Activated T-helper 2 cell treated with anti-CD3 and anti-CD28 coated beads, Interferon-gamma antibody, Interleukin-2, Interleukin-4, amounts not matched to agents 10 μg/mL and 5 μg/mL and 100 μg/mL, durations not matched to agents 14 hours and 24 hours and 36 hours (primary cell): ENCODE data around the gene NRIP2. TPM values are rescaled to one million over a fixed set of nuclear protein-coding genes. Genes with fewer than 3 reads are reported as not detected.
A peak's percentile ranks its signal among the peaks of the same experiment; 100 is the strongest.

ENCODE experiments used
- DNase-seq: peaks from one replicate; pipeline ENCODE4 v3.0.0; 2021; ENCODE audit warnings: low spot score
- H3K27ac Mint-ChIP-seq: one replicate; pipeline ENCODE4 v1.8.0; 2021; ENCODE audit warnings: mixed read lengths
- H3K27me3 Mint-ChIP-seq: one replicate; pipeline ENCODE4 v1.8.0; 2021; ENCODE audit warnings: low read depth, mixed read lengths
- H3K36me3 Mint-ChIP-seq: one replicate; pipeline ENCODE4 v1.8.0; 2021; ENCODE audit warnings: low read depth, mixed read lengths
- H3K4me1 Mint-ChIP-seq: one replicate; pipeline ENCODE4 v1.8.0; 2021; ENCODE audit warnings: low read depth, mixed read lengths
- H3K4me3 Mint-ChIP-seq: one replicate; pipeline ENCODE4 v1.8.0; 2021; ENCODE audit warnings: low read depth, mild to moderate bottlenecking, moderate library complexity, mixed read lengths
- H3K9me3 Mint-ChIP-seq: one replicate; pipeline ENCODE4 v1.8.0; 2021; ENCODE audit warnings: mixed read lengths
- intact Hi-C: fragments of 100-400 bp; cut with micrococcal nuclease; formaldehyde crosslinking; loops from one replicate; pipeline ENCODE4 v1.15.1; 2023
- total RNA-seq: library from RNA; stranded (reverse); gene quantifications from 2 replicates; pipeline ENCODE4 v1.2.3, GENCODE V29; 2022

NRIP2 gene
- total RNA-seq, 1 donor from 2014 or later, result not detected

DNA sequence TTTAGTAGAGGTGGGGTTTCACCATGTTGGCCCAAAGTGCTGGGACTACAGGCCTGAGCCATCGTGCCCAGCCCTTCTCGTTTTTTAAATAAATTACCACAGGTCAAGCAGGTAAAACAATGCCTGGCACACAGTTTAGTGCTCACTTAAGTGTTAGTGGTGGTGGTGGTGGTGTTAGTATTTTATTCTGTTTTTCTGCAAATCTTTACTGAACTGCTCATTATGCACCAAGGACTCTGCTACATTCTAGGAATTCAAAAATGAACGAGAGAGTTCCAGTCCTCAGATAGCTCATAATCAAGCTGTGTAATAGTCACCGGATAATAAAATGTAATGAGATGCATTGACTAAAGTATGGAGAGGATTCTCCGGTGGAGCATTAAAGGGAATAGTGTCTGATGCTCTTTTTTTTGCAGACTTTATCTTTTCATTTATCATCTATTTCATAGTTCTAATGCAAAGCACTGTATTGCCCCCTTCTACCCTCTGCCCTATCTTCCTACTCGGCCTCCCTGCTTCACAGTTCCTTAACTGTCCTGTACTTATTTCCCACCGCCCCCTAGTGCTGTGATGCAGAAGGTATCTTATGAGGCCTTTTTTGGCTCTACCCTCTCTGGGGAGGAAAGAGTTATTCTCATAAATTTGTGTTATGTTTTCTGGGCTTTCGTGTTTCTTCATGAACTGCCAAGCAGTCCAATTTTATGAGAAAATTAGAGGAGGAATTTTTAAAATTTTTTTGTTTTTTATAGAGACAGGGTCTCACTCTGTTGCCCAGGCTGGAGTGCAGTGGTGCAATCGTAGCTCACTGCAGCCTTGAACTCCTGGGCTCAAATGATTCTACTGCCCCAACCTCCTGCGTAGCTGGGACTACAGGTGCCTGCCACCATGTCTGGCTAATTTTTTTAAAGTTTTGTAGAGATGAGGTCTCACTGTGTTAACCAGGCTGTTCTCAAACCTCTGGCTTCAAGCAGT lies 21.3 kb downstream of the NRIP2 start:
- intact Hi-C loops, result loop anchor here (1.0 to 2.0 kb wide), 2 partner anchors 55 to 61 kb away; no protein-coding TSS in a partner anchor
- Mint-ChIP-seq H3K9me3 (no peaks in the 10 kb centered on the region), H3K27me3 (no peaks in the 10 kb centered on the region), H3K4me1 (peaks cover 13% of the 10 kb centered on the region), H3K36me3 (peaks cover 15% of the 10 kb centered on the region), H3K4me3 (peak overlapping the region; percentile 100), H3K27ac (peak overlapping the region; percentile 100)
- peak; percentile 43 for DNase-seq

DNA sequence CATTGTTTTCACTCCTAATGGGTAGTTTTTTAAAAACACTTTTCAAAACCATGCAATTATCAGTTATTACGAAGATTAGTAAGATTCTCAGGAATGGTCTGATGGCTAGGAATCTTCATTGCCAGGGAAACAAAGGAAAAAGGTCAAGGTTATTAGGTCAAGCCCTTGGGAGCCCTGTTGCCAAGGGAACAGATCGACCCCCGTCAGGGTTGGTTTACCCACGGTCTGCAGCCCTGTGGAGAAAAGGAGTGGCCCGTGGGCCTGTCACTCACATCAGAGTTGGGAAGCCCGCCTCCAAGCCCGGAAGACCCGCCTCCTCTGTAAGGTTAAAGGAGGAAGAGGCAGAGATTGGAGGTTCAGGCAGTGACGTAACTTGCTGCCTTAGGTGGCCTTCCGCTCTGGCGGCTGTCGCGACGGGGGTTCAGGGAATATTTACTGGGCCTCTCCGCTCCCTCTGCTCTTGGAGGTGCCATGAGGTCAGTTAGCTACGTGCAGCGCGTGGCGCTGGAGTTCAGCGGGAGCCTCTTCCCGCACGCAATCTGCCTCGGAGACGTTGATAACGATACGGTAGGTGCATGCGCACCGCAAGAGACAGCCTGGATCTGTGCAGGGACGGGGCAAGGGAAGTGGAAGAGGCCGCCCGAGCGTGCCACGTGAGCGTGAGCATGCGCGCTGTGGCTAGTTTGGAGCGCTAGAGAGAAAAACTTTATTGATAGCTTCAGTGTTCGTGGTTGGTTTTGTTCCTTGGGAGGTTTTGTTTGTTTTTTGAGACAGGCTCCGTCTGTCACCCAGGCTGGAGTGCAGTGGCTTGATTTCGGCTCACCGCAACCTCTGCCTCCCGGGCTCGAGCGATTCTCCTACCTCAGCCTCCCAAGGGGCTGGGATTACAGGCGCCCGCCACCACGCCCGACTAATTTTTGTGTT lies 22.3 kb downstream of the NRIP2 start, which contains the start of gene ITFG2:
Gene ITFG2 (plus strand): TSS at position 379 of the 924 bp plus-strand sequence. CDS start 93 bp downstream, at position 472.
- intact Hi-C loops, result loop anchor here (1.0 to 2.0 kb wide), 5 partner anchors 17 to 120 kb away; partner anchors contain the start of genes FOXM1 and RHNO1
- Mint-ChIP-seq H3K36me3 (peaks cover 7% of the 10 kb centered on the region), H3K9me3 (no peaks in the 10 kb centered on the region), H3K4me3 (peak within 1 kb of the TSS; percentile 100), H3K27ac (peak within 1 kb of the TSS; percentile 100), H3K4me1 (peaks cover 13% of the 10 kb centered on the region), H3K27me3 (no peaks in the 10 kb centered on the region)
- peak; percentile 95 for DNase-seq

DNA sequence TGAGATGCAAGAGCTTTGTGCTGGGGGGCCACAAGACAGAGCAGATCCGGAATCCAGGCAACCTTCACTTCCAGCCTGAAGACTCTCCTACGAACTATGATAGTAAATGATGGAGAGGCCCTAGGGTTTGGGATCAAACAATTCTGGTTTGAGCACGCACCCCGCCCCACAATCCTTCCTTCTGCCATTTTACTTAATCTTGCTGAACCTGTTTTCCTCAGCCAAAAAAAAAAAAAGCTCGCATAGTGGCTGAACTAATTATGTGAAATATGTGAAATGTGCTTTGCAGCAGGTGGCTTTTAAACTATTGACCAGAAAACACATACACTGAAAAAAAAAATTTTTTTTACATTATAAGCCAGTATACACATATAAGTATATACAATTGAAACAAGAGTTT lies 23.0 kb downstream of the NRIP2 start:
- Mint-ChIP-seq H3K4me1 (peaks cover 13% of the 10 kb centered on the region), H3K4me3 (peak overlapping the region; percentile 100), H3K27ac (peak overlapping the region; percentile 100), H3K9me3 (no peaks in the 10 kb centered on the region), H3K27me3 (no peaks in the 10 kb centered on the region), H3K36me3 (peaks cover 8% of the 10 kb centered on the region)
- intact Hi-C loops, result loop anchor here (1.0 to 2.0 kb wide), 4 partner anchors 16 to 120 kb away; partner anchors contain the start of genes FOXM1 and RHNO1
- no peak for DNase-seq

DNA sequence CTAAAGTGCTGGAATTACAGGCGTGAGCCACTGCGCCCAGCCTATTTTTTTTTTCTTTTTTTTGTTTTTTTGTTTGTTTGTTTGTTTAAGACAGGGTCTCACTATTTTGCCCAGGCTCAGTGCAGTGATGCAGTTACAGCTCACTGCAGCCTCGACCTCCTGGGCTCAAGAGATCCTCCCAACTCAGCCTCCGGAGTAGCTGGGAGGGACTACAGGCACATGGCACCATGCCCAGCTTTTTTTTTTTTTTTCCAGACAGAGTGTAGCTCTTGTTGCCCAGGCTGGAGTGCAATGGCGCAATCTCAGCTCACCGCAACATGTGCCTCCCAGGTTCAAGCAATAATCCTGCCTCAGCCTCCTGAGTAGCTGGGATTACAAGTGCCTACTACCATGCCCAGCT lies 28.1 kb downstream of the NRIP2 start:
- Mint-ChIP-seq H3K27me3 (no peaks in the 10 kb centered on the region), H3K4me1 (peaks cover 5% of the 10 kb centered on the region), H3K27ac (no peak overlapping the region), H3K4me3 (no peak overlapping the region), H3K36me3 (peaks cover 44% of the 10 kb centered on the region), H3K9me3 (no peaks in the 10 kb centered on the region)
- intact Hi-C loops, result no loop called here
- DNase-seq, result no peak

DNA sequence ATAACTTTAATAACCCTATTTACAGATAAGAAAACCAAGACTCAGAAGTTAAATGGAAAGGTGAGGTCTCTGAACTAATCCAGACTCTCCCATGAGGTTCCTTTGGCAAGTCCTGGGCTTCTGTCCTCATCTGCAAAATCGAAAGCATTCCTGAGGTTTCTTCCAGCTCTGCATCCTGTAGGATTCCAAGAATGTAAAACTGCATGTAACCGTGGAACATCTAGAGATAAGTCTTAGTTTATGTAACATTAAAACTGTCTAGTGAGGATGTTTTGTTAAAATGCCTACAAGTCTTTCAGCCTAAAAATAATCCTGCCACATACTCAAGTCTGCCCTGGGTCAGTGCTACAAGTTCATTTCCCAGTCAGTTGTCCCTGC lies 29.7 kb downstream of the NRIP2 start:
- Mint-ChIP-seq H3K27ac (no peak overlapping the region), H3K36me3 (peaks cover 60% of the 10 kb centered on the region), H3K27me3 (no peaks in the 10 kb centered on the region), H3K9me3 (no peaks in the 10 kb centered on the region), H3K4me1 (peaks cover 3% of the 10 kb centered on the region), H3K4me3 (no peak overlapping the region)
- no peak for DNase-seq
- intact Hi-C loops, result no loop called here

DNA sequence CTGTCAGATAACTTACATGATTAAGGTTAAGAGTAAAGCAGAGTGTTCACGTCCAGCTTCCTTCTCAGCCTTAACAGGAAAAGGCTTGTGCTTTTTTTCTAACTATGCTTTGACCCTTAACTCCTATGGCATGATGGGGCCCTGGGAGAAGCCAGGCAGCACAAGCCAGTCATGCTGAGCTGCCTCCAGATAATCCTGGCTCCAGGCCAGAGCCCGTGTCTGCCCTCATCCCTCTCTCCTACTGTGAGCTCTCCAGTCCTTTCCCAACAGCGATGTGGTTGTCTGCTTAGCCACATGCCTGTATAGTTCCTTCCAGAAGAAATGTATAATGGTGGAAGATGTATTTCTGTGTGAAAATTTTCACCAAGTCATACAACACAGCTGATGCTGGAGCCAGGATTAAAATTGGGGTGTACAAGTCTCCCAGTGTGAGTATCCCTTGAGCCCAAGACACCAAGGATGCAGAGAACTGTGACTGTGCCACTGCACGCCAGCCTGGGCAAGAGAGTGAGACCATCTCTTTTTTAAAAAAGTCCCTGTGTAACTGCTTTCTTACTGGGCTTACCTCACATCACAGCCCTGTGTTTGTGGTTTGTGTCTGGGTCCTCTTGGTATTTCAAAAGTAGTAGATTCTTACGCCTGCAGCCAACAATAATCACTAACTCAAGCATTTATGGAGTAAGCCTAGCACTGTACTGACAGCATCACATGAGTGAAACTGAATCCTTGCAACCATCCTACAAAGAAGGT lies 30.3 kb downstream of the NRIP2 start:
- Mint-ChIP-seq H3K4me1 (peaks cover 3% of the 10 kb centered on the region), H3K27me3 (no peaks in the 10 kb centered on the region), H3K9me3 (no peaks in the 10 kb centered on the region), H3K36me3 (peaks cover 65% of the 10 kb centered on the region), H3K27ac (no peak overlapping the region), H3K4me3 (no peak overlapping the region)
- intact Hi-C loops, result no loop called here
- DNase-seq, result no peak

DNA sequence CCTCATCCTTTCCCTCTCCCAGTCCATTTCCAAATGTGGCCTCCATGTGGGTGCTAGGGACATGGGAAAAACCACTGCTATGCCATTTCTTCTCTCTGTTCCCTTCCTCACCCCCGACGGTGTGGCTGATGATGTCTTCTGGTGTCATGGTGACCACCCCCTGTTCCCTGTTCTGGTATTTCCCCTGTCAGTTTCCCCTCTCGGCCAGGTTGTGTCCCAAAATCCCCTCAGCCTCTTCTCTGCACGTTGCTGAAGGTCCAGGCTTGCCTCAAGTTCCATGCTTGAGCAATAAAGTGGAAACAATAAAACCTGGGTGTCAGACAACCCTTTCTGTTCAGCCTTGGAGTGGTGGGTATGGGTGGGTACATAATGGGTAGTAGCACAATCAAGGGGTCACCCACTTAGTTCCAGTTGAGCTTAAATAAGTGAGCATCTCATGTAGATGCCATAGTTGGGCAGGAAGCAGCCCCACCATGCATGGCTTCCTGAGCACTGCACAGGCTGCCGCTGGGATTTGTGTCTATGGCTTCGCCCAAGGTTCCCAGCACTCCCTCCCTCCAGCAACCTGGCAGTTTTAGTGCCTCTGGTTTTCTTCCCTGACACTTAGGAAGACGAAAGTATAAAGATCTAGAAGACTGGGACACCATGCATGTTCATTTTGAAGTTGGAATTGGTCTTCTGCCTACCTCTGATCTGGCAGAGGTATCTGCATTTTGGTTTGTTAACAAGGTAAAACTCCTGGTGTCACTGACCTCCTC lies 31.0 kb downstream of the NRIP2 start:
- Mint-ChIP-seq H3K4me1 (peaks cover 3% of the 10 kb centered on the region), H3K27ac (no peak overlapping the region), H3K4me3 (no peak overlapping the region), H3K9me3 (no peaks in the 10 kb centered on the region), H3K36me3 (peaks cover 73% of the 10 kb centered on the region), H3K27me3 (no peaks in the 10 kb centered on the region)
- intact Hi-C loops, result no loop called here
- no peak for DNase-seq

DNA sequence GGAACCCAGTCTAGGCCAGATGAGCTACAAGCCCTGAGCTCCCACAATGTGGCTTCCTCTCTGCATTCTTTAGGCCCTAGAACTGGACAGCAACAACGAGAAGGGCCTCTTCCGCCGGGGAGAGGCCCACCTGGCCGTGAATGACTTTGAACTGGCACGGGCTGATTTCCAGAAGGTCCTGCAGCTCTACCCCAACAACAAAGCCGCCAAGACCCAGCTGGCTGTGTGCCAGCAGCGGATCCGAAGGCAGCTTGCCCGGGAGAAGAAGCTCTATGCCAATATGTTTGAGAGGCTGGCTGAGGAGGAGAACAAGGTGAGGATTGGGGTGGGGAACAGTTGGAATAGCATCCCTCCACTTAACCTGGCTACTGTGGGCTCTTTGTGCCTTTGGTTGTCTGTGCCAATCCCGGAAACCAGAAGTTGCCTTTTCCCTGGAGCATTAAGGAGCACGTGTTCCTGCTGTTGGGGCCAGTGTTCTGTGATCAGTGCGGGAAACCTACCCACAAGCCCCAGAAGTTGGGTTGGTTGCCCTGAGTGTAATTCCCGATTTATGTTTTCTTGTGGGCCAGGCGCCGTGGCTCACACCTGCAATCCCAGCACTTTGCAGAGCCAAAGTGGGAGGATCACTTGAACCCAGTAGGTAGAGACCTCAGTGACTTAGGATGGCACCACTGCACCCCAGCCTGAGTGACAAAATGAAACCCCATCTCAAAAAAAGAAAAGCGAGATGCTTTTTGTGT lies 33.6 kb downstream of the NRIP2 start:
- intact Hi-C loops, result no loop called here
- no peak for DNase-seq
- H3K9me3 Mint-ChIP-seq, result no peaks in the 10 kb centered on the region
- H3K4me1 Mint-ChIP-seq, result peaks cover 12% of the 10 kb centered on the region
- H3K4me3 Mint-ChIP-seq, result no peak overlapping the region
- H3K27me3 Mint-ChIP-seq, result no peaks in the 10 kb centered on the region
- H3K27ac Mint-ChIP-seq, result no peak overlapping the region
- H3K36me3 Mint-ChIP-seq, result peaks cover 93% of the 10 kb centered on the region

DNA sequence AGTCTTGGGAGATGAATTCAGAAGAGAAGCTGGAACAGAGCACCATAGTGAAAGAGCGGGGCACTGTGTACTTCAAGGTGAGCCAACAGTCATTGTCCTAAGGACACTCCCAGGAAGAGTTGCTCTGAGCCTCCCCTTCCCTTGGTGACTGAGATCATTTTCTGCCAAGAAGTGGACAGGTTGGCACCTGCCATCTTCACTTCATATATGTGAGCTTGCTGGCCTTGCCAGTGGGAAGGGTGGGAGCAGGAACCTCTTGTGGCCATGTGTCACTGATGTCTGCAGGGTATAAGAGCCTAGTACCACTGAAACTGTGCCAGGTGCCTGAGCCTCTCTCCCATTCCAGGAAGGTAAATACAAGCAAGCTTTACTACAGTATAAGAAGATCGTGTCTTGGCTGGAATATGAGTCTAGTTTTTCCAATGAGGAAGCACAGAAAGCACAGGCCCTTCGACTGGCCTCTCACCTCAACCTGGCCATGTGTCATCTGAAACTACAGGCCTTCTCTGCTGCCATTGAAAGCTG lies 34.7 kb downstream of the NRIP2 start:
- Mint-ChIP-seq H3K4me1 (peaks cover 12% of the 10 kb centered on the region), H3K9me3 (no peaks in the 10 kb centered on the region), H3K27me3 (no peaks in the 10 kb centered on the region), H3K36me3 (peaks cover 91% of the 10 kb centered on the region), H3K27ac (no peak overlapping the region), H3K4me3 (no peak overlapping the region)
- DNase-seq, result no peak
- intact Hi-C loops, result no loop called here

DNA sequence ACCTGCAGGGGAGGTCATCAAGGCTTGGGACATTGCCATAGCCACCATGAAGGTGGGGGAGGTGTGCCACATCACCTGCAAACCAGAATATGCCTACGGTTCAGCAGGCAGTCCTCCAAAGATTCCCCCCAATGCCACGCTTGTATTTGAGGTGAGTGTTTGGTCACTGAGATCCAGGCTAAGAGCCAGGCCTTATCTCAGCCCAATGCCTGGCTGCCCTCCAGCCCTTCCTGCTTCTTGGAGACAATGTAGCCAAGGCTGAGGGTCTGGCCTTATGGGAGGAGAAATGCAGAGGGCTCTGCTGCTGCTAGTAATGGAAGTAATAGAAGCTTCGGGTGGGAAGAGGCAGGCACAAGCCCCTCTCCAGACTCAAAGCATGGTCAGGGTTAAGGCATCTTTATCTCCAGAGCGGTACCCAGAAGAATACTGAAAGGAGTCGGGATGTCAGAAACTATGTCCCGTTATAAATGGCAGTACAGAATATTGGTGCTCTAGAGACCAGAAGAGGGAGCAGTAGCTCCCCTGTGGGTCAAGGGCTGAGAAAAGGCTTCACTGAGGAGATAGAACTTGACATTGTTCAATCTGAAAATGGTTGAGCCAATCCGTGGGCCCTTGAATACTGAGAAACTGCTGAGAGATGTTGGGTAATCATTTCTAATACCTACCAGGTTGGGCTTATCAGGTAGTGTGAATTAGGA lies 37.0 kb downstream of the NRIP2 start:
- H3K4me3 Mint-ChIP-seq, result peak overlapping the region; percentile 85
- intact Hi-C loops, result no loop called here
- H3K9me3 Mint-ChIP-seq, result no peaks in the 10 kb centered on the region
- DNase-seq, result no peak
- peaks cover 9% of the 10 kb centered on the region for H3K27me3 Mint-ChIP-seq
- H3K4me1 Mint-ChIP-seq, result peaks cover 10% of the 10 kb centered on the region
- H3K36me3 Mint-ChIP-seq, result peaks cover 69% of the 10 kb centered on the region
- no peak overlapping the region for H3K27ac Mint-ChIP-seq
